ENCODE measurements around the gene STARD9. TPM values are rescaled to one million over a fixed set of nuclear protein-coding genes. Genes with fewer than 3 reads are reported as not detected.
A peak's percentile ranks its signal among the peaks of the same experiment; 100 is the strongest.

The STARD9 gene
- polyA plus RNA-seq, 3 donors, result 0.39 TPM; not detected in 2

DNA sequence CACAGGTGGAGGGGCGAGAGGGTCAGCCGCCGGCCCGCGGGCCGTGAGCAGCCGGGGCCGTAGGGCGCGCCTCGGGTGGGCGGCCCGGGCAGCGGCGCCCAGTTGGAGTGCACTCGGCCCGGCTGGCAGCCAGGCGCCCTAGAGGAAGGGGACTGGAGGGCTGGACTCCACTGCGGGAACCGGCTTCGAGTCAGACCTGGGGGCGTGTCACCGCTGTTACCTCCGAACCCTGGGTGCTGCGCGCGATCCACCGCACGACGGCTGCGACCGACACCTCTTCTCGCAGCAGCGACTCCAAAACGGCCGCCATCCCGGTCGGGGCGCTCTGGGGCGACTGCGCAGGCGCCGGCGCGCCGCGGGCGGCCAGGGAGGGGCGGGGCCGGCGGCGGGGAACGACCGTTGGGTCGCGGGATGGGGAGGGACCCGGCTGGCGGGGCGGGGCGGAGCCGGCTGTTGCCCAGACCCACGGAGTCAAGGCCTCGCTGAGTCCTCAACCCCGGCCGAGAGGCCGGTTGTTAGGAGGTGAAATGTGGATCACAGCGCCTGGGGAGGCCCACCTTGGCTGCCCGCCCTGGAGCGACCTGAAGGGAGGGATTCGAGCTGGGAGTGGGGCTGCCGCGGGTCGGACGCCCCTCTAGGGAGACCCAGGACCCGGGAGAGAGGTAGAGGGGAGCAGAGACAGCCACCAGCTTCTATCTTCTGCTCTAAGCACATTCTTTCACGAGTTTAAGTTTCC is 161.6 kb downstream of the STARD9 start, which contains the start of gene CDAN1:
CDAN1 (minus strand) TSS at position 336 of the 736 bp plus-strand sequence; CDS start at position 310, 26 bp downstream.
- under 1% methylated on average over 67 of the region's 76 CpGs for WGBS (ENCODE audit: insufficient coverage)

More for the DNA sequence above, 161.6 kb downstream of the STARD9 start, which contains the start of gene CDAN1:
- TF ChIP-seq, protein P1, sequence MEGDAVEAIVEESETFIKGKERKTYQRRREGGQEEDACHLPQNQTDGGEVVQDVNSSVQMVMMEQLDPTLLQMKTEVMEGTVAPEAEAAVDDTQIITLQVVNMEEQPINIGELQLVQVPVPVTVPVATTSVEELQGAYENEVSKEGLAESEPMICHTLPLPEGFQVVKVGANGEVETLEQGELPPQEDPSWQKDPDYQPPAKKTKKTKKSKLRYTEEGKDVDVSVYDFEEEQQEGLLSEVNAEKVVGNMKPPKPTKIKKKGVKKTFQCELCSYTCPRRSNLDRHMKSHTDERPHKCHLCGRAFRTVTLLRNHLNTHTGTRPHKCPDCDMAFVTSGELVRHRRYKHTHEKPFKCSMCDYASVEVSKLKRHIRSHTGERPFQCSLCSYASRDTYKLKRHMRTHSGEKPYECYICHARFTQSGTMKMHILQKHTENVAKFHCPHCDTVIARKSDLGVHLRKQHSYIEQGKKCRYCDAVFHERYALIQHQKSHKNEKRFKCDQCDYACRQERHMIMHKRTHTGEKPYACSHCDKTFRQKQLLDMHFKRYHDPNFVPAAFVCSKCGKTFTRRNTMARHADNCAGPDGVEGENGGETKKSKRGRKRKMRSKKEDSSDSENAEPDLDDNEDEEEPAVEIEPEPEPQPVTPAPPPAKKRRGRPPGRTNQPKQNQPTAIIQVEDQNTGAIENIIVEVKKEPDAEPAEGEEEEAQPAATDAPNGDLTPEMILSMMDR (IDR thresholded peaks at IDR 0.05), result no peak
- peak within 1 kb of the TSS; percentile 89 for H3K9ac ChIP-seq (ENCODE audit: insufficient read depth, low read length, poor library complexity, severe bottlenecking)
- H2AFZ ChIP-seq (ENCODE audit: insufficient read depth, low read depth, low read length, poor library complexity, severe bottlenecking), result peak within 1 kb of the TSS; percentile 89
- intact Hi-C loops (cut with micrococcal nuclease), result loop anchor here (5.0 to 10.0 kb wide), 2 partner anchors 185 to 188 kb away; partner anchors contain the start of gene TTBK2 (in 2 of the 2)
- H3K4me1 ChIP-seq (ENCODE audit: control insufficient read depth in 1 of 2, insufficient read depth in 2 of 2, low read length in 2 of 2), result peaks cover 11 to 19% of the 10 kb centered on the region in 2 donors
- H3K27ac ChIP-seq (ENCODE audit: low read depth in 1 of 2, low read length in 2 of 2), result peak within 1 kb of the TSS; percentile 13 to 64
- Mint-ChIP-seq H3K36me3 (peaks cover 30 to 35% of the 10 kb centered on the region in 2 donors), H3K9me3 (no peaks in the 10 kb centered on the region), H3K27me3 (ENCODE audit: low read depth in 3 of 3) (peaks cover 0 to 2% (median 0%) of the 10 kb centered on the region in 3 donors), H3K27ac (peak within 1 kb of the TSS in 6 of 7 donors; percentile 28 to 68 (median 55)), H3K4me1 (peaks cover 14% of the 10 kb centered on the region), H3K4me3 (peak within 1 kb of the TSS; percentile 83 to 88)
- DNase-seq, result peak; percentile 76 to 82 (median 79)
- H3K4me3 ChIP-seq (replicated peaks in 1 of 3; ENCODE audit: low read depth in 2 of 3, low read length in 3 of 3), result peak within 1 kb of the TSS; percentile 53 to 93 (median 74)
- no peaks in the 10 kb centered on the region for H3K27me3 ChIP-seq (ENCODE audit: control insufficient read depth in 2 of 2, insufficient read depth in 2 of 2, low read length in 2 of 2)
- peak within 1 kb of the TSS; percentile 89 for H3K4me2 ChIP-seq (replicated peaks; ENCODE audit: extremely low read depth, low read length, poor library complexity, severe bottlenecking)
- H4K20me1 ChIP-seq (ENCODE audit: insufficient read depth, low read length), result no peaks in the 10 kb centered on the region
- no peaks in the 10 kb centered on the region for H3K9me3 ChIP-seq (replicated peaks in 1 of 2; ENCODE audit: control insufficient read depth in 1 of 2, insufficient read depth in 1 of 2, low read length in 2 of 2)
- H3K36me3 ChIP-seq (replicated peaks in 1 of 2; ENCODE audit: control insufficient read depth in 1 of 2, insufficient read depth in 2 of 2, low read length in 2 of 2), result peaks cover 26 to 46% of the 10 kb centered on the region in 2 donors
- H3K79me2 ChIP-seq (ENCODE audit: insufficient read depth, low read length), result peaks cover 16% of the 10 kb centered on the region
